SJCRH30 (cell line): Measurements from ENCODE around the gene PKMYT1. TPM values are rescaled to one million over a fixed set of nuclear protein-coding genes. Genes with fewer than 3 reads are reported as not detected.

ENCODE experiments used
- DNase-seq, 2 experiments: peaks; one replicate each; pipeline ENCODE4 v3.0.0-alpha.2; 2015 to 2020
- H3K27ac ChIP-seq: fragments of 250-450 bp; sonication (Bioruptor Pico); 2 replicates; pipeline ENCODE4 v1.5.1; 2020; ENCODE audit warnings: mild to moderate bottlenecking, moderate library complexity
- H3K27me3 ChIP-seq: fragments of 250-450 bp; sonication (Bioruptor Pico); 2 replicates; pipeline ENCODE4 v1.5.1; 2020; ENCODE audit warnings: mild to moderate bottlenecking, moderate library complexity
- H3K36me3 ChIP-seq: fragments of 250-450 bp; sonication (Bioruptor Pico); 2 replicates; pipeline ENCODE4 v1.5.1; 2020; ENCODE audit warnings: mild to moderate bottlenecking, moderate library complexity
- H3K4me1 ChIP-seq: fragments of 250-450 bp; sonication (Bioruptor Pico); 2 replicates; pipeline ENCODE4 v1.5.1; 2020; ENCODE audit warnings: mild to moderate bottlenecking, moderate library complexity
- H3K4me3 ChIP-seq: fragments of 250-450 bp; sonication (Bioruptor Pico); 2 replicates; pipeline ENCODE4 v1.5.1; 2020; ENCODE audit warnings: mild to moderate bottlenecking, moderate library complexity
- H3K9me3 ChIP-seq: fragments of 250-450 bp; sonication (Bioruptor Pico); replicated peaks from 2 replicates; pipeline ENCODE4 v1.5.1; 2020; ENCODE audit warnings: mild to moderate bottlenecking, moderate library complexity
- total RNA-seq: library from RNA; depleted of rRNA; stranded (reverse); fragments of >200 nt; shearing (Covaris generic); gene quantifications from 2 replicates; pipeline ENCODE4 v1.2.3, GENCODE V29; 2014

PKMYT1 gene
- total RNA-seq, 1 experiment from 2014 or later: 45.8 TPM

DNA sequence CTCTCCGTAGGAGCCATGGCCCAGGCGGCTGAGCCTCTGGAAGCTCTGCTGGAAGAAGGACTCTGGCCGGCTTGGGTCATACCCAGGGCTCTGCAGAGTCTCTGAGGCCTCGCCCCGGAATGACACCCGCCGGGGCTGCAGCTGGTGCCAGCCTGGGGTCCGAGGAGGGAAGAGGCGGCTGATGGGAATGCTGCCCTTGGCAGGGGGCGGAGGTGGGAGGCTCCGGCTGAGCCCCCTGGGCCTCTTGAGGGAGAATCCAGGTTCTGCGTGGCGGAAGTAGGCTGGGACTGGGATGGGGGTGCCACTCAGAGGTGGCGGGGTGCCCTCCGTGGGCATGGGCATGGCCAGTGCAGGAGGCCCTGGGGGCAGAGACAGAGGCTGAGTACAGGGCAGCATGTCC lies 3.6 kb downstream of the PKMYT1 start:
- Histone ChIP-seq H3K4me1 (peaks cover 6% of the 10 kb centered on the region), H3K9me3 (no peaks in the 10 kb centered on the region), H3K27me3 (no peaks in the 10 kb centered on the region), H3K36me3 (peaks cover 30% of the 10 kb centered on the region), H3K4me3 (no peak overlapping the region), H3K27ac (no peak overlapping the region)
- DNase-seq: no peak

DNA sequence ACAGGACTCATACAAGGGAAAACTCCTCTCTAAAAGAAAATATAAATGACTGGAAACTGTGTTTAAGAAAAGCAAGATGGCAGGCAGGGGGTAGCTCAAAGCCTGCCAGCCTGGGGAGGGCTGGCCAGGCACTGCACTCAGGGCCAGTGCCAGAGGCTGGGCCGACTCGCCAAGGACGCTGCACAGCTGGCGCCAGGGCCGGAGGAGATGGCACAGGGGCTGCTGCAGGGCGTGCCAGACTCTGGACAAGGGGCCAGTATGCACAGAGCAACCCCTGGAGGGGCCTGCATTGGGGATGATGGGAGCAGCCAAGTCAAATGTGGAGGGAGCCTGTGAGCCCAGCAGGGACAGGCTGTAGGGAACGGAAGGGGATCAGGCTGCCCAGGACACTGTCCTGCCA lies 4.0 kb downstream of the PKMYT1 start:
- H3K27ac ChIP-seq: no peak overlapping the region
- DNase-seq: no peak
- no peaks in the 10 kb centered on the region for H3K27me3 ChIP-seq
- no peak overlapping the region for H3K4me3 ChIP-seq
- peaks cover 30% of the 10 kb centered on the region for H3K36me3 ChIP-seq
- H3K9me3 ChIP-seq: no peaks in the 10 kb centered on the region
- H3K4me1 ChIP-seq: peaks cover 3% of the 10 kb centered on the region

DNA sequence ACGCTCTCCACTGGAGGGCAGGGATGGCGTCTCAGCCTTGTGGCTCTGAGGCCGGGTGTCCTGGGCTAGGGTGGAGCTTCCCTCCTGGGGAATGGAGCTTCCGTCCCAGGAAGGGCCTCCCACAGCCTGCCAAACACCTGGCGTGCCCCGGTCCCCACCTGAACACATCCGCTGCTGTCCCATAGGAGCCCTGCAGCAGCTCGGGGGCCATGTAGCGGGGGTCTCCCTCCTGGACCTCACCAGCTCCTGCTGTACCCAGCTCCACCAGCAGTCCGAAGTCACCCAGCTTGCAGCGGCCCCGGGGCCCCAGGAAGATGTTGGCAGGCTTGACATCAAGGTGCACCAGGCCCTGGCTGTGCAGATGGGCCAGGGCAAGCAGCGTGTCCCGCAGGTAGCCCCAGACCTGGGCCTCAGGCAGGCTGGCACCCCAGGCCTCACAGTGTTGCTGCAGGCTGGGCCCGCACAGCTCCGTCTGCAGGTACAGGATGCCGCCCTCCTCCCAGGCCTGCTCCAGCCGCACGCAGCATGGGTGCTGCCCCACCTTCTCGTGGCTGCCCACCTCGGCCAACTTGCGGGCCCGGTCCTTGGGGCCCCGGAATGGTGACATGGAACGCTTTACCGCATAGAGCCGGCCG lies 5.0 kb downstream of the PKMYT1 start:
- H3K27me3 ChIP-seq: no peaks in the 10 kb centered on the region
- no peak for DNase-seq
- no peak overlapping the region for H3K4me3 ChIP-seq
- H3K9me3 ChIP-seq: no peaks in the 10 kb centered on the region
- H3K4me1 ChIP-seq: peaks cover 6% of the 10 kb centered on the region; the same call in 1 of the 2 replicates
- no peak overlapping the region for H3K27ac ChIP-seq
- H3K36me3 ChIP-seq: peaks cover 30% of the 10 kb centered on the region

DNA sequence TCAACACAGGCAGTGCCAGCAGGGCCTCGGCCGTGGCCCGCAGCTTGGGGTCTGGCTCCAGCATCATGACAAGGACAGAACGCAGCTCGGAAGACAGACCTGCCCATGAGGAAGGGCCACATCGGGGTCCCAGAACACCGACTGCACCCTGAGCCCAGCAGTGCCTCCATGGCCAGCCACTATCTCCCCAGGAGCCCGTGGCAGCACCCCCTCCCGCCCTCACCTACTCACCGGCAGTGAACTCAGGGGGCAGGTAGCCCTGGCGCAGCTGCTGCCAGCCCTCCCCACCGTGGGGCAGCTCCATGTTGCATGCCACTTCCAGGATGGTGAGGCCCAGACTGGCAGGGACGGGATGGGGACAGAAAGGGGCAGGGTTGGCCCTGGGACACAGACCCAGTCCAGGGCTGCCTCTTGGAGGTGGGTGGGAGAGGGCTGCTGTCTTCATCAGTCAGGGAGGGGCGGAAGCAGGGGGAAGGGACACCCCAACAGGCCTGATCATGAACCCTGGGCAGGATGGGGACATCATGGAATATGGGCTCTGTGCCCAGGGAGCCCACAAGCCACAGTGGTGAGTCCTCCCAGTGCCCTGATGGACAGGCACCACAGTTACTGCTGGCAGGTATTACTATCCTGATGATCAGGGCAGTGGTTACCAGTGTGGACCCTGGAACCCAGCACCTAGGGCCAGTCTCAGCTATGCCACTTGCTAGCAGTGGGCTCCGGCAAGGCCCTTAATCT lies 5.8 kb downstream of the PKMYT1 start:
- Histone ChIP-seq H3K9me3 (no peaks in the 10 kb centered on the region), H3K36me3 (peaks cover 30% of the 10 kb centered on the region), H3K27ac (no peak overlapping the region), H3K4me1 (peaks cover 6% of the 10 kb centered on the region; the same call in 1 of the 2 replicates), H3K4me3 (no peak overlapping the region), H3K27me3 (no peaks in the 10 kb centered on the region)
- DNase-seq: no peak

DNA sequence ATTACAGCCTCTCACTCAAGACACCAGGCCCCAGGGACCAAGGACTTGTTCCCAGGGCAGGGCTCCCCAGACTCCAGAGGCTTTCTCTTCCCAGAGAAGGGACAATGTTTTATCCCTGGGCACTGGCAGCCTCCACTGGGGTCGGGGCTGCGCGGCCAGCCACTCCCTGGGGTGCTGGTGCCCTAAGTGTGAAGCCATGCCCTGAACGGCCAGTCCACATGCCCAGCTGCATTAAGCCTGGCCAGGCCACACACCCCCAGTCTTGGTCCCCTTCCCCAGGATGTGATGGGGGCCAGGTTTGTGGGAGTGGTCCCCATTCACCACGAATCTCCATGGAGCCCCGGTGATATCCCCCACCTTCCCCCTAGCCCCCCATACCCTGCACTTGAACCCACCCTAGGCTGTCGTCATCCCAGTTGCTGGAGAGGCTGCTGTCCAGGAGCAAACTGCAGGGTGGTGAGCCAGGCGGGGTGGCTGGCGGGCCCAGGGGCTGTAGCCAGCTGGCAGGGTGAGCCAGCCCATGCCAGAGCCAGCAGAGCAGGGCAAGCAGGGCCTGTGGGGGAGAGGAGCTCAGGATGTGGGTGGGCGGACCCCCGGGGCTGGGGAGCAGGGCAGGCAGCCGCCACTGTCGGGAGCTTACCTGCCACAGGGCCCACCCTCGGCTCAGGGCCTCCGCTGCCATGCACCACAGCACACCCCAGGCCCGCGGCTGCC lies 6.5 kb downstream of the PKMYT1 start:
- Histone ChIP-seq H3K27ac (no peak overlapping the region), H3K27me3 (no peaks in the 10 kb centered on the region), H3K36me3 (peaks cover 30% of the 10 kb centered on the region), H3K4me3 (no peak overlapping the region), H3K4me1 (peaks cover 6% of the 10 kb centered on the region; the same call in 1 of the 2 replicates), H3K9me3 (no peaks in the 10 kb centered on the region)
- no peak for DNase-seq

DNA sequence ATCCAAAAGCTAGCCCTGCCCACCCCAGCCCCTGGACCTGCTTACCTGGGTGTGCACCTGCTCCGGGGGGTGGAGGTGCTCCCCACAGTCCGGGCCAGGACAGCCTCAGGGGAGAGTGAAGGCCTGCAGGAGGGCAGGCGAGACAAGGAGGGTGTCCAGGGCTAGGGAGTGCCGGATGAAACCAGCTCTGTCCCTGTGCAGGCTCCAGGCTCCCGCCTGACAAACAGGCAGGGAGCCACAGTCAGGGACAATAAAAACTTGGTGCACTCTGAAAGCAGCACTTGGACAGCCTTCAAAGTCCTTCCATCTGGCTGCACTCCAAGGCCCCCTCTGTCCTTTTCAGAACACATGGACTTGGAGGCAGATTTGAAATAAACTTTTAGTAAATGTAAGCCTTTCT lies 7.2 kb downstream of the PKMYT1 start:
- Histone ChIP-seq H3K36me3 (peaks cover 28% of the 10 kb centered on the region), H3K27ac (no peak overlapping the region), H3K4me3 (no peak overlapping the region), H3K9me3 (no peaks in the 10 kb centered on the region), H3K27me3 (no peaks in the 10 kb centered on the region), H3K4me1 (peaks cover 6% of the 10 kb centered on the region; the same call in 1 of the 2 replicates)
- no peak for DNase-seq

DNA sequence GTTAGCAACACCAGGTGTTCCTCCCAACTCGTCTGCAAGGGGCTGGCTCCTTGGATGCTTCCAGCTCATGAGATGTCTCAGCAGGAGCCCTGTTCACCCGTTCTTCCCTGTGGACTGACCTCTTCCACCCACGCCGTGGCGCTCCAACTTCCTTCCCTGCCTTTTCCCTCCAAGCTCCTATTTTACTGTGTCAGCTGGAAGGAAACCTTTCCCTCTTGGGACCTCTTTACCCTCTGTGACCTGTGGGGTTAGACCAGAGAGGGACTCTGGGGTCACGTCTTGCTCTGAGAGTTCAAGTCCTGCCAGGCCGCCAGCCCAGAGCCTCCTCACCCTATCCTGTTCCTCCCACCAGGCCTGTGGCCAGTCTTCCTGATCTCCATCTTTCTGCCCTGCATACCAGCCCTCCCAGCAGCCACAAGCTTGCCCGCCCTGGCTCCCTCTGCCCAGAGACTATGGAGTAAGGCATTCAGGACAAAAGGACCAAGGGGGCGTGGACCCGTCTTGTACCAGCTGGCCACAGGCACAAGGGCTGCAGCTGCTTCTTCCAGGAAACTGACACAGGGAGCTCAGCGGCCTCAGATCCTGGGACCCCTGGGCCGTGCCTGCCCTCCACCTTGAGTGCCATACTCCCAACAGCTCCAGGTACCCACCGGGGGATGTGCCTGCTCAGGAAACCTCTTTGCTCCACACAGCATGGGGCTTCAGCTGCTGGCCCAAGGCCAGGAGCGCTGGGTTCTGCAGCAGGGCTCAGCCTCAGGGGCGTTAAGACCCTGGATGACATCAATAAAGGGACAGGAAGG lies 8.1 kb downstream of the PKMYT1 start:
- no peak for DNase-seq
- no peak overlapping the region for H3K27ac ChIP-seq
- peaks cover 6% of the 10 kb centered on the region; the same call in 1 of the 2 replicates for H3K4me1 ChIP-seq
- no peaks in the 10 kb centered on the region for H3K9me3 ChIP-seq
- H3K4me3 ChIP-seq: no peak overlapping the region
- no peaks in the 10 kb centered on the region for H3K27me3 ChIP-seq
- H3K36me3 ChIP-seq: peaks cover 32% of the 10 kb centered on the region

DNA sequence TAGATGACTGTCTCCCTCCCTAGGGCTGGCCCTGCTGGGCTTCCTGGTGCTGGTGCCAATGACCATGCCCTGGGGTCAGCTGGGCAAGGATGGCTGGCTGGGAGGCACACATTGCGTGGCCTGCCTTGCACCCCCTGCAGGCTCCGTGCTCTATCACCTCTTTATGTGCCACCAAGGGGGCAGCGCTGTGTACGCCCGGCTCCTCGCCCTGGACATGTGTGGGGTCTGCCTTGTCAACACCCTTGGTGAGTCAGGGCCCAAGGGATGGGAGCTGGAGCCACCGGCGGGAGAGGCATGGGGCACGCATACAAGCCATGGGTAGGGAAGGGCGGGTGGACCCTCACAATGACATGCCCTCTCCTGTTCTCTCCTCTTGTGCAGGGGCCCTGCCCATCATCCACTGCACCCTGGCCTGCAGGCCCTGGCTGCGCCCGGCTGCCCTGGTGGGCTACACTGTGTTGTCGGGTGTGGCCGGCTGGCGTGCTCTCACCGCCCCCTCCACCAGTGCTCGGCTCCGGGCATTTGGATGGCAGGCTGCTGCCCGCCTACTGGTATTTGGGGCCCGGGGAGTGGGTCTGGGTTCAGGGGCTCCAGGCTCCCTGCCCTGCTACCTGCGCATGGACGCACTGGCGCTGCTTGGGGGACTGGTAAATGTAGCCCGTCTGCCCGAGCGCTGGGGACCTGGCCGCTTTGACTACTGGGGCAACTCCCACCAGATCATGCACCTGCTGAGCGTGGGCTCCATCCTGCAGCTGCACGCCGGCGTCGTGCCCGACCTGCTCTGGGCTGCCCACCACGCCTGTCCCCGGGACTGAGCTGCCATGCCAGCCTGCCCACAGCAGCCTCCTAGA lies 8.9 kb downstream of the PKMYT1 start:
- Histone ChIP-seq H3K27ac (no peak overlapping the region), H3K4me1 (peaks cover 6% of the 10 kb centered on the region; the same call in 1 of the 2 replicates), H3K4me3 (no peak overlapping the region; the same call in 1 of the 2 replicates), H3K9me3 (no peaks in the 10 kb centered on the region), H3K36me3 (peaks cover 26% of the 10 kb centered on the region), H3K27me3 (no peaks in the 10 kb centered on the region)
- DNase-seq: no peak

DNA sequence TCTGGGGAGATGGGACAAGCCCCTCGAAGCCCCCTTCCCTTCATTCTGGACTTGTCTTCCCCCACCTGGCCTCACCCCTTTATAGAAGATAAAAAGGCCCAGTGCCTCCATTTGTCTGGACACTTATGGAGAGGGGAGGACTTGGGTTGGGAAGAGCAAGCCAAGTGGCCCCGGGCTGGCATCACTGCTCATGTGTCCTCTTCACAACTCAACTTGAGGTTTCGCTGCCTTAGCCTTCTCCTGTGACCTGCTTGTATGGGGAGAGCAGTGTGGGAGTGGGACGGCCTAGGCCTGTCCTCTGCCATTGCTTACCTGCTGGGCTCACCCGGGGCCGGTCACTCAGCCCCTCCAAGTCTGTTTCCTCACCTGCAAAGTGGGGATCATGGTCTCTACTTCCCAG lies 9.7 kb downstream of the PKMYT1 start:
- H3K4me1 ChIP-seq: peaks cover 6% of the 10 kb centered on the region; the same call in 1 of the 2 replicates
- H3K36me3 ChIP-seq: peaks cover 22% of the 10 kb centered on the region

DNA sequence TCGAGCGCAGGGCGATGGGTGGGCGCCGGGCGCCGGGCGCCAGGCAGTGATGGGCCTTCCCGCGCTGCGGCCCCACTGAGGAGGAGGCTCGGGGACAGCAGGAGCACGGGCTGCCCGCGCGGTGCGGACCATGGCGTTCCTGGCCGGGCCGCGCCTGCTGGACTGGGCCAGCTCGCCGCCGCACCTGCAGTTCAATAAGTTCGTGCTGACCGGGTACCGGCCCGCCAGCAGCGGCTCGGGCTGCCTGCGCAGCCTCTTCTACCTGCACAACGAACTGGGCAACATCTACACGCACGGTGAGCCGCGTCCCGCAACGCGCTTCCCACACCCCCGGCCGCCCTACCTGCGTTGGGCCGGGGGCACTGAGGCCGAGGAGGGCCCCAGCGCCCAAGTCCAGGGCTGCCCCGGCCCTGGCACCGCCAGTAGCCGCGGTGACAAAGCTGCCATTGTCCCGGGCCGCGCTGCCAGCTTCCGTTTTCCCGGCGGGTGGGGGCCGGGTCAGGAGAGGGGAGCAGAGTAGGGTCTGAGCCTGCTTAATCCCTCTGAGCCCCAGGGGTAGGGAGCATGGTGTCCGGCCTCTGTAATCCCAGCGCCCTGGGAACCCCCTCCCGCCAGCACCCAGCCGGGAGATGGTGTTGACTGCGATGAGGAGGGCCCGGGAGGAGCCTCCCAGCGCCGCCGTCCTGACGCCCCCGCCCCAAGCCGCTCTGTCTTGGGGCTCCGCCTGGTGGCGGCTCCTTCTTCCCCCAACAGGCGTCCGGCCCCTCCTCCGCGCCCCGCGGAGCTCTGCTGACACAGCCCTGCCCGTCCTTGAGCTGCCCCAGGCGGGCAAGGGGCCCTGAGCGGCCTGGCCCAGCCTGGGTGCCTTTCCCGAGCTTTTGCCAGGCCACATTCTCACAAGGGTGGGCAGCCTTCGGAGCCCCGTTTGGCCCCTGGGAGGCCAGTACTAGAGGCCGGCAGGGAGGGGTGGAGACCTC lies 10.4 kb downstream of the PKMYT1 start:
- Histone ChIP-seq H3K4me3 (peak overlapping the region; percentile 71), H3K36me3 (peaks cover 16% of the 10 kb centered on the region), H3K9me3 (no peaks in the 10 kb centered on the region), H3K27me3 (no peaks in the 10 kb centered on the region), H3K27ac (peak overlapping the region; percentile 66), H3K4me1 (peaks cover 9% of the 10 kb centered on the region; the same call in 1 of the 2 replicates)
- peak; percentile 82 to 84 for DNase-seq

More for the DNA sequence above, 9.7 kb downstream of the PKMYT1 start:
- no peaks in the 10 kb centered on the region for H3K9me3 ChIP-seq
- peak overlapping the region; percentile 71 for H3K4me3 ChIP-seq
- H3K27me3 ChIP-seq: no peaks in the 10 kb centered on the region
- peak overlapping the region; percentile 66 for H3K27ac ChIP-seq
- no peak for DNase-seq

DNA sequence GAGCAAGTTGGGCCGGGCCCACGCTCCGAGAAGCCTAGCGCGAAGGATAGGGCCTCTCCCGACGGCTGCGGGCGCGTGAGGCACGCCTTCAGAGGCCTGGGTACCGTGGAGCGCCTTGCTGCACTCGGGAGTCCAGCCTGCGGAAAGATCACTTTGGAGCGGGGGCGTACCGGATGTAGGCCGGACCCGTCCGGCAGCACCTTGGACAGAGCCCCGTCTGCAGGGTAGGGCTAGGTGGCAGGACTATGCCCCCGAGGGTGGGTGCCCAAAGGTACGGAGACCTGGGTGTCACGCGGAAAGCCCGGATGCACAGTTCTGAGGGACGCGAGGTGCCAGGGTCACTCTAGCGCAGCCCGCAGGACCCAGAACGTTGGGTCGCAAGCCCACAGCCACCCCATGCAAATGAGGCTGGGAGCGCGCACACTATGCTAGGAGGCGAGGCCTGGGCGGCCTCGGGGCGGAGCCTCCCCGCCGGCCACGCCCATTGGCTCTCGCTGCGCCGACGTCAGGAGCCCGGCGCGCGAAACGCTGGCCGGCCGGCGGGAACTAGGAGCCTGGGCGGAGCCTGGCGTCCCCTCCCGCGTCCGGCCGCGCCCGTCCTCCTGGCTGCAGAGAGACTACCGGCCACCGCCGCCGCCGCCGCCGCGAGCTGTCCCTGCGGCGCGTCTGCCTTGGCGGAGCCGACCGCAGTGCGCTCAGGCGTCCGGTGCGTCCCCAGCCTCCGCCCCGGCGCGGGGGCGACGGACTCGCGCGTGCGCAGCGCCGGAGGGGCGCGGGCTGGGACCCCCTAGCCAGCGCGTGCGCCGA lies 11.3 kb downstream of the PKMYT1 start, which contains the start of gene PAQR4:
TSS of gene PAQR4 (plus strand) at position 611 of the 807 bp plus-strand sequence. CDS start 327 bp downstream, outside the sequence.
- H3K4me3 ChIP-seq: peak within 1 kb of the TSS; percentile 71
- H3K36me3 ChIP-seq: peaks cover 12% of the 10 kb centered on the region
- DNase-seq: peak; percentile 82 to 90
- no peaks in the 10 kb centered on the region for H3K9me3 ChIP-seq
- H3K27me3 ChIP-seq: no peaks in the 10 kb centered on the region
- H3K4me1 ChIP-seq: peaks cover 9% of the 10 kb centered on the region; the same call in 1 of the 2 replicates
- H3K27ac ChIP-seq: peak within 1 kb of the TSS; percentile 66

DNA sequence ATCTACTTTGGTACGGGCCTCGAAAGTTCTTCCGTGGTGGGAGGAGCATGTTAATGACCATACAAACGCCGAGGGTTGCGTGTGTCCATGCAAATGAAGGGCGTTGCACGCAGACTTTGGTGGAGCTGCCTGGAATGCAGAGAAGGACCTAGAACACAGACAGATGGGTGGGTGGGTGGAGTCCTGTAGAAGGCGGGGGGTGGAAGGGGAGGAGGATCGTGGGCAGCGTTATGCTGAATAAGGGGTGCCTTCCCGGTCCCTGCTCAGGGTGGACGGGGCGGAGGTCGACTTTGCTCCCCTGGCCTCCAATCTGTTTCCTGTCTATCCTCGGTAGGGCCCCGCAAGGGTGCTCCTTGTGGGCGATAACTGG lies 11.9 kb downstream of the PKMYT1 start:
- Histone ChIP-seq H3K27ac (no peak overlapping the region), H3K9me3 (no peaks in the 10 kb centered on the region), H3K36me3 (peaks cover 12% of the 10 kb centered on the region), H3K27me3 (no peaks in the 10 kb centered on the region), H3K4me1 (peaks cover 9% of the 10 kb centered on the region; the same call in 1 of the 2 replicates), H3K4me3 (no peak overlapping the region; the same call in 1 of the 2 replicates)
- no peak for DNase-seq
